Omental fat pad (tissue), 4 donors: ENCODE data around the gene PTGDS. TPM values are rescaled to one million over a fixed set of nuclear protein-coding genes. Genes with fewer than 3 reads are reported as not detected.
"Not testable (repeated sequence)": the region's sequence is repeated elsewhere in the genome, so short reads cannot be mapped to it uniquely, and the experiment has no call there.

Experiments
- ATAC-seq: fragments of 150-250 bp; one replicate; pipeline ENCODE4 v1.9.1; 2016; ENCODE audit warnings: mild to moderate bottlenecking, moderate library complexity; ENCODE audit not compliant: low FRiP score
- DNase-seq: peaks from one replicate; pipeline ENCODE4 v3.0.0-alpha.2; 2019; ENCODE audit warnings: low spot score
- total RNA-seq, 4 donors: library from RNA; depleted of rRNA; stranded (reverse); fragments of >200 nt; gene quantifications; one replicate each; pipeline ENCODE4 v1.1.0, GENCODE V29; 2016
- TF ChIP-seq, protein P1 (sequence below), 3 donors: fragments of 450-650 bp; IDR thresholded peaks; one replicate each; pipeline ENCODE4 v1.5.1; 2016 to 2017; ENCODE audit warnings: antibody characterized with exemption in 3 of 3, mild to moderate bottlenecking in 3 of 3, moderate library complexity in 2 of 3

The PTGDS gene
- total RNA-seq, 4 donors from 2014 or later, result 76.9 to 173 (median 118) TPM

DNA sequence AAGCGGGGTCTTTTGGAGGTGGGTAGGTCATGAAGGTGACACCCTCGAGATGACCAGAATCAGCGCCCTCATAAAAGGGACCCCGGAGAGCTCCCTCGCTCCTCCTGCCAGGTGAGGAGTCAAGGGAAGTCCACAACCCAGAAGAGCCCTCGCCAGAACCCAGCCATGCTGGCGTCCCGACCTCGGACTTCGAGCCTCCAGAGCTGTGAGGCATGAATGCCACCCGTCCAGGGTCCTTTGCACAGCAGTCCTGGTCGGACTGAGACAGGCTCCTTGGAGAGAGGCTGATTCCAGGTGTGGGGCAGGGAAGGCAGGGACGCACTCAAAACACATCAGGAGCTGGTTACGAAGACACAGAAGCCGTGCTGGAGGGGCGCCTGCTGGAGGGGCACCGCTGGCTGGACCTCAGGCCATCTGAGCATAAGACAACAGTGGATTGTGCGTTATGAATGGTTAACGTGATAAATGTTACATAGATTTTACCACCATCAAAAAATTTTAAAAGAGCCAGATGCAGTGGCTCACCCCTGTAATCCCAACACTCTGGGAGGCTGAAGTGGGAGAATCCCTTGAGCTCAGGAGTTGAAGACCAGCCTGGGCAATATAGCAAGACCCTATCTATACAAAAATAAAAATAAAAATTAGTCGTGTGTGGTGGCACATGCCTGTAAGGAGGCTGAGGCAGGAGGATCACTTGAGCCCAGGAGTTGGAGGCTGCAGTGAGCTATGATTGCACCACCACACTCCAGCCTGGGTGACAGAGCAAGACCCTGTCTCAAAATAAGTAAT, 24.7 kb downstream of the PTGDS start:
- DNase-seq, result no peak
- TF ChIP-seq, protein P1, sequence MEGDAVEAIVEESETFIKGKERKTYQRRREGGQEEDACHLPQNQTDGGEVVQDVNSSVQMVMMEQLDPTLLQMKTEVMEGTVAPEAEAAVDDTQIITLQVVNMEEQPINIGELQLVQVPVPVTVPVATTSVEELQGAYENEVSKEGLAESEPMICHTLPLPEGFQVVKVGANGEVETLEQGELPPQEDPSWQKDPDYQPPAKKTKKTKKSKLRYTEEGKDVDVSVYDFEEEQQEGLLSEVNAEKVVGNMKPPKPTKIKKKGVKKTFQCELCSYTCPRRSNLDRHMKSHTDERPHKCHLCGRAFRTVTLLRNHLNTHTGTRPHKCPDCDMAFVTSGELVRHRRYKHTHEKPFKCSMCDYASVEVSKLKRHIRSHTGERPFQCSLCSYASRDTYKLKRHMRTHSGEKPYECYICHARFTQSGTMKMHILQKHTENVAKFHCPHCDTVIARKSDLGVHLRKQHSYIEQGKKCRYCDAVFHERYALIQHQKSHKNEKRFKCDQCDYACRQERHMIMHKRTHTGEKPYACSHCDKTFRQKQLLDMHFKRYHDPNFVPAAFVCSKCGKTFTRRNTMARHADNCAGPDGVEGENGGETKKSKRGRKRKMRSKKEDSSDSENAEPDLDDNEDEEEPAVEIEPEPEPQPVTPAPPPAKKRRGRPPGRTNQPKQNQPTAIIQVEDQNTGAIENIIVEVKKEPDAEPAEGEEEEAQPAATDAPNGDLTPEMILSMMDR (IDR thresholded peaks at IDR 0.05), result no peak
- ATAC-seq, result no peak

DNA sequence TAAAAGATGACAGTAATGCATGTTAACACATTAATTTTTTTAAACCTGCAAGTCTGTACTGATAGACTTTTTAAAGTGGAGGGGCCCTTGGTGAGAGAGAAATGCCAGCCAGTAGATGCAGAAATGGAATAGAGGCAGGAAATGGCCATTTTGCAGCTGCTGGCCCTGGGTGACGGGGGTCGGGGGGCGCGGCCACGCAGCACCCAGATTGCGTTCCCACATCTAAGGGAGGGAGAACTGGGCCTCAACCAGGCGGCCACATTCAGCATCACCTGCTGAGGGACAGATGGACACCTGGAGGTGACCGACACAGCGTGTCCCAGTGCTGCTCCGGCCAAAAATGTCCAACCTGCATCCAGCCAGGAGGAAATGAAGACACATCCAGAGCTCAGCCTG, 25.3 kb downstream of the PTGDS start:
- TF ChIP-seq, protein P1 (IDR thresholded peaks at IDR 0.05), result no peak
- ATAC-seq (no peak), DNase-seq (no peak)

DNA sequence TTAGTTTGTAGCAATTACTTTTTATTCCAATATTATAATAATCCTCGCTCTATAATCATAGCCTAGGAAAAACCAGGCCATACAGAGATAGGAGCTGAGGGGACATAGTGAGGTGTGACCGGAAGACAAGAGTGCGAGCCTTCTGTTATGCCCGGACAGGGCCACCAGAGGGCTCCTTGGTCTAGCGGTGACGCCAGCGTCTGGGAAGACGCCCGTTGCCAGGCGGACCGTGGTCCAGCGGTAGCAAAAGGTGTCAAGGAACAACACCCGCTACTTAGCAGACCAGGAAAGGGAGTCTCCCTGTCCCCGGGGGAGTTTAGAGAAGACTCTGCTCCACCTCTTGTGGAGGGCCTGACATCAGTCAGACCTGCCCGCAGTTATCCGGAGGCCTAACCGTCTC, 27.0 kb downstream of the PTGDS start:
- ATAC-seq, result not testable (repeated sequence)

DNA sequence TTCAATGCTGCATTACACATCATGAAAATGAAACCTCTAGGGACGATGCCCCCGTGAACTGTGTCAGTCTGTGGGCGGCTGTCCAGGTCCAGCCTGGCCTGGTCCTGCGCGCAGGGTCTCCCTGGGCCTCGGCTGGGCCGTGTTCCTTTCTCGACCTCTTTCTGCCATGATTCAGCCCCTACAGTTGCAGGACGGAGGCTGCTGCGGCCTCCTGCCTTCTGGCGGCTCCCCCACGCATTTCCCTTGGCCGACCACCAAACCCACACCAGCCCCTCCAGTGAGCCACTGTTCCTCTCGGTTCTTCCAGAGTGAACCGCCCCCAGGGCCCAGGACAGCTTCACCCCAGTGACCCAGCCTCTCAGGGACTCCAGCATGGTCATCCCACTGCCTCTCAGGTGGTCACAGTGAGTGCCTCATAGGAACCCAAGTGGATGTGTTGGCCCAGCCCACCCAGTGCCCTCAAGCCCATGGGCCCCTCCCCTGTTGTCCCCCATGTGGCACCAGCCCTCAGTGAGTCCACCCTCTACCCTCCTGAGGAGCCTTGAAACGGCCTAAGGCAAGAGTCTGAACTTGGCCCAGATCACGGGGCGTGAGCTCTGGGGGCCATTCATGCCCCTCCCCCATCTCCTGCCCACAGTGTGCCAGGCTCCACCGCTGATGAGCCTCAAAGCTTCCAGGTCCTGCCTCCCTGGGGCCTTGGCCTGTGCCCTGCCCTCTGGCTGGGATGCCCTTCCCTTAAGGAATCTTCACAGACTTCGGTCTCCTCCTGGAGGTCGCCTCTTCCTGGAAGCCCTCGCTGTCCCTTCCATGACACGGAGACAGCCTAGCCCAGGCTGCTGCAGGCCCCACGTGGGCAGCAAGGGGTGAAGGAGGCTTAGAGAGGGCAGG, 29.1 kb downstream of the PTGDS start:
- no peak for ATAC-seq
- TF ChIP-seq, protein P1 (IDR thresholded peaks at IDR 0.05), result no peak
- DNase-seq, result no peak

More for the DNA sequence above, 27.0 kb downstream of the PTGDS start:
- DNase-seq, result not testable (repeated sequence)

DNA sequence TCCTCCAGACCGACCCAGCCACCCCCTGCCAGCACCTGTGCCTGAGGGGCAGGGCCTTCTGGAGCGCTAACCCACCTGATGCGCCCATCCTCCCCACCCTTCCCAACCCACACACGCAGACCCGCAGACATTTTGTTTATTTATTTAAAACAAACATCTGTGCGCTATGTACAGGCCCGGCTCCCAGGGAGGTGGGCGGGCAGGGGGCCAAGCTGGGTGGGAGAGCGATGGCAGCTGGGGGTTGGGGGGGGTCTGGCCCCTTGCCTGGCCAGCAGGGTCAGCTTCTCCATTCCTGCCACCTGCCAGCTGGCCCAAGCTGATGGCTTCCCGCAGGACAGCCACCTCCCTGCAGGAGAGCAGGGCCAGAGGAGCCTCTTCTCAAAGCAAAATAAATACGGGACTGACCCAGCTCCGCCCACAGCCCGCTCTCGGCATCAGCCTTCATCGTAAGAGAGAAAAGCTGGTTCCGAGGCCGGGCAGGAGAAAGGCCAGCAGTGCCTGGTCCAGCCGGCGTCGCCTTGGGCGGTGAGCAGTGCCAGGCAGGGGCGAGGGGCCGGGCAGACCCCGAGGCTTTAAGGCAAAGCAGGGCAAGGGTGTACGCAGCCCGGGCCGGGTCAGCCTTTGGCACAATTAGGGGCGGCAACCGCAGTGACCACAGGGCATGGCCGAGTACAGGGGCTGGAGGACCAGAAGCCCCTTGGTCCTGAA, 30.0 kb downstream of the PTGDS start:
- ATAC-seq (peak; percentile 9), DNase-seq (no peak)
- TF ChIP-seq, protein P1 (IDR thresholded peaks at IDR 0.05), result no peak

DNA sequence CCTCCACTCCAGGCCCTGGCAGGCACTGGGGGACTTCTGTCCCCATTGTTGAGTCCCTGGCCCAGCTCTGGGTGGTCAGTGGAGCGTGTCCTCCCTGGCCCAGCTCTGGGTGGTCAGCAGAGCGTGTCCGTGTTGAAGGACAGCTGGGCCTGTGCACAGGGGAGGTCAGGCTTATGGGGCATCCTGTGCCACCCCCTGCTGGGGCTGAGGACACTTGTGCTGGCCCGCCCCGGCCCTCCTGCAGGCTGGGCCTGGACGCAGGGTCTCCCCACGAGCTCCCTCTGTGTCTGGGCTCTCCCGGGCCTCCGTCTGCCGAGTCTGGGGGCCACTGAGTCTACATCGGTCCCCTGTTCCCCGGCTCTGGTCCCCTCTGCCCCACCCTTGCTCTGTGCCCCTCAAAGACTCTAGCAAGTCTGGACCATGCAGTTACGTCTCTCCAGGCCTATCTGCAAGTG, 30.5 kb downstream of the PTGDS start:
- DNase-seq (no peak), ATAC-seq (no peak)
- TF ChIP-seq, protein P1 (IDR thresholded peaks at IDR 0.05), result no peak

DNA sequence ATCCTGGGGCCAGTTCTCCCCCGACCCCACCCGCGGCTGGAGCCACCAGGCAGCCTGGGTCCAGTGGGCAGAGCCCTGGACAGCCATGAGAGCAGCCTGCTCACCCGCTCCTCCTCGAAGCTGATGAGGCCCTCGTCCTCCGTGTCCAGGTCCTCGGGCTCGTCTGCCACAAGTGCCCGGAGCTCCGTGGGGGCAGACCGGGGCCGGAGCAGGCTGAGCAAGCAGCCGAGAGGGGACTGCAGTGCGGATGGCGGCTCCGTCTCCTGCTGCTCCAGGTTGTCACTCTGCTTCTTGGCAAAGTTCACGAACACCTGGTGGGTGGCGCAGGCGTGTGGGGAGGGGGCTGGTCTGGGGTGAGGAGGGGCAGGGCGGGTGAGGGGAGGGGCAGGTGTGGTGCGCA, 31.0 kb downstream of the PTGDS start:
- TF ChIP-seq, protein P1 (IDR thresholded peaks at IDR 0.05), result no peak
- ATAC-seq (no peak), DNase-seq (no peak)
